Endothelial cell of umbilical vein (primary cell): ENCODE measurements around the gene CASKIN1. TPM values are rescaled to one million over a fixed set of nuclear protein-coding genes. Genes with fewer than 3 reads are reported as not detected.

Experiments
- BruUV-seq: library from RNA; stranded (reverse); fragments of 400-500 nt; replicated peaks from 2 replicates; lab custom pipeline; 2021; lab: Mats Ljungman, UMichigan
- CTCF ChIA-PET: fragments of 300-600, 350-600 bp; sonication (Branson Sonifier 250); formaldehyde crosslinking; loops from one replicate; lab custom pipeline; 2021; ENCODE audit warnings: antibody characterized with exemption, inconsistent platforms; lab: Charles Lee
- POLR2A ChIA-PET: fragments of 300-600, 350-600 bp; sonication (Branson Sonifier 250); formaldehyde crosslinking; loops from one replicate; lab custom pipeline; 2021; ENCODE audit warnings: antibody characterized with exemption, inconsistent platforms; lab: Charles Lee
- DNase-seq: peaks from one replicate; pipeline ENCODE4 v3.0.0-alpha.2; 2011; ENCODE audit warnings: low read depth, low spot score
- FAIRE-seq: peaks from 2 replicates; lab custom pipeline; 2011; peaks lifted over from hg19 to GRCh38; lab: Jason Lieb, UNC
- H2AFZ ChIP-seq: 2 replicates; pipeline ENCODE4 v1.6.0; 2012; ENCODE audit warnings: low read depth, low read length, control low read depth, inconsistent platforms
- H3K27ac ChIP-seq: 2 replicates; pipeline ENCODE4 v1.5.1; 2011; ENCODE audit warnings: low read depth, mild to moderate bottlenecking, control low read depth, low read length, moderate library complexity; ENCODE audit not compliant: insufficient read depth
- H3K27me3 ChIP-seq, 2 experiments: 2 replicates each; pipeline versions ENCODE4 v1.6.0 to v1.6.1; 2011; ENCODE audit warnings: low read length in 2 of 2, mixed read lengths in 1 of 2; ENCODE audit not compliant: control insufficient read depth in 2 of 2, insufficient read depth in 2 of 2
- H3K36me3 ChIP-seq, 2 experiments: 2 replicates in 1 of 2; 3 replicates in 1 of 2; pipeline ENCODE4 v1.5.1; 2011; ENCODE audit warnings: low read length in 2 of 2, mild to moderate bottlenecking in 1 of 2, moderate library complexity in 1 of 2; ENCODE audit not compliant: control insufficient read depth in 2 of 2, insufficient read depth in 2 of 2; ENCODE audit errors: extremely low read depth in 1 of 2
- H3K4me1 ChIP-seq: 3 replicates; pipeline ENCODE4 v1.5.1; 2011; ENCODE audit warnings: mild to moderate bottlenecking, low read length; ENCODE audit not compliant: control insufficient read depth, insufficient read depth; ENCODE audit errors: extremely low read depth
- H3K4me2 ChIP-seq: 2 replicates; pipeline ENCODE4 v1.6.1; 2011; ENCODE audit warnings: low read length, control low read depth, mixed read lengths; ENCODE audit not compliant: insufficient read depth
- H3K4me3 ChIP-seq, 3 experiments: fragments of 200-600 bp in 1 of 3; sonication (generic), shearing (Covaris generic) in 1 of 3; replicated peaks in 1 of 3; 2 replicates each; pipeline ENCODE4 v1.5.1; 2011 to 2016; ENCODE audit warnings: control low read depth in 3 of 3, low read length in 3 of 3, mild to moderate bottlenecking in 2 of 3, inconsistent platforms in 1 of 3, low read depth in 1 of 3, moderate library complexity in 1 of 3; ENCODE audit not compliant: insufficient read depth in 1 of 3
- H3K79me2 ChIP-seq: 2 replicates; pipeline ENCODE4 v1.6.0; 2012; ENCODE audit warnings: low read length, inconsistent platforms; ENCODE audit not compliant: control insufficient read depth, insufficient read depth
- H3K9ac ChIP-seq: replicated peaks from 2 replicates; pipeline ENCODE3; 2011; ENCODE audit warnings: low read length, control low read depth; ENCODE audit not compliant: insufficient read depth; ENCODE audit errors: extremely low read depth
- H3K9me1 ChIP-seq: replicated peaks from 3 replicates; pipeline ENCODE4 v1.6.0; 2011; ENCODE audit warnings: mild to moderate bottlenecking, low read length; ENCODE audit not compliant: control insufficient read depth, insufficient read depth; ENCODE audit errors: extremely low read depth
- H3K9me3 ChIP-seq: replicated peaks from 2 replicates; pipeline ENCODE4 v1.5.1; 2012; ENCODE audit warnings: low read length, inconsistent platforms; ENCODE audit not compliant: control insufficient read depth, insufficient read depth
- H4K20me1 ChIP-seq: replicated peaks from 2 replicates; pipeline ENCODE3; 2011; ENCODE audit warnings: mild to moderate bottlenecking, low read length; ENCODE audit not compliant: control insufficient read depth, insufficient read depth; ENCODE audit errors: extremely low read depth
- CTCF ChIP-seq, 2 donors: IDR thresholded peaks; 1 replicate in 1 of 2; 2 replicates in 1 of 2; pipeline ENCODE4 v1.5.1; 2011; ENCODE audit warnings: low read length in 2 of 2, mild to moderate bottlenecking in 2 of 2, moderate library complexity in 2 of 2, control low read depth in 1 of 2, inconsistent platforms in 1 of 2, low read depth in 1 of 2; ENCODE audit not compliant: insufficient read depth in 1 of 2; ENCODE audit errors: extremely low read depth in 1 of 2
- EZH2 ChIP-seq: IDR thresholded peaks from 2 replicates; pipeline ENCODE4 v1.6.1; 2012; ENCODE audit warnings: borderline replicate concordance, low read depth, mild to moderate bottlenecking, moderate library complexity, low read length, inconsistent platforms; ENCODE audit not compliant: severe bottlenecking
- FOS ChIP-seq: IDR thresholded peaks from 2 replicates; pipeline ENCODE4 v1.6.1; 2011; ENCODE audit warnings: mild to moderate bottlenecking, low read length, moderate library complexity, borderline replicate concordance; ENCODE audit not compliant: insufficient read depth
- GATA2 ChIP-seq: IDR thresholded peaks from 2 replicates; pipeline ENCODE4 v1.7.0; 2011; ENCODE audit warnings: low read depth, mild to moderate bottlenecking, moderate library complexity, mixed read lengths, low read length; ENCODE audit not compliant: insufficient read length, insufficient read depth
- JUN ChIP-seq: IDR thresholded peaks from 2 replicates; pipeline ENCODE4 v1.6.1; 2011; ENCODE audit warnings: borderline replicate concordance, low read depth; ENCODE audit not compliant: insufficient read length, insufficient read depth
- MAX ChIP-seq: IDR thresholded peaks from 2 replicates; pipeline ENCODE4 v1.6.1; 2011; ENCODE audit not compliant: insufficient read depth, insufficient read length
- MYC ChIP-seq: IDR thresholded peaks from one replicate; pipeline ENCODE4 v1.6.1; 2011; ENCODE audit warnings: mild to moderate bottlenecking, low read depth, low read length
- POLR2AphosphoS5 ChIP-seq: IDR thresholded peaks from 2 replicates; pipeline ENCODE4 v1.6.1; 2012; ENCODE audit warnings: low read depth, mild to moderate bottlenecking, control low read depth, low read length, moderate library complexity; ENCODE audit not compliant: insufficient read depth
- dilution Hi-C: fragments of 300-500 bp; cut with MboI; formaldehyde crosslinking; loops from one replicate; pipeline ENCODE4 v1.15.0; 2019; ENCODE audit warnings: low sequenced_read_pairs; ENCODE audit not compliant: extremely low pct_ligation_motif_present
- intact Hi-C: fragments of 100-400 bp; cut with micrococcal nuclease; formaldehyde crosslinking; loops from one replicate; pipeline ENCODE4 v1.10.0; 2022
- polyA plus RNA-seq, 4 experiments: library from polyadenylated mRNA; depleted of rRNA in 3 of 4; stranded (reverse) in 3 of 4; unstranded in 1 of 4; fragments of >200 nt; gene quantifications; 2 replicates each; pipeline versions ENCODE4 v1.2.1 to v1.2.3, GENCODE V29; 2011 to 2012; ENCODE audit warnings: missing spikeins in 1 of 4
- total RNA-seq: library from RNA; stranded (reverse); gene quantifications from 2 replicates; pipeline ENCODE4 v1.2.3, GENCODE V29; 2021

Gene CASKIN1
- total and polyA plus RNA-seq, 2 donors (not counting 3 experiments of a cell fraction or from before 2014, with no cell fraction given) = 0.11 to 0.58 TPM

- dilution Hi-C loops (no loop called here), intact Hi-C loops (no loop called here)
- Histone ChIP-seq H3K27me3 (no peaks in the 10 kb centered on the region), H3K9me1 (no peaks in the 10 kb centered on the region), H4K20me1 (no peaks in the 10 kb centered on the region), H3K79me2 (peaks cover 16% of the 10 kb centered on the region), H3K4me2 (no peak overlapping the region), H3K27ac (no peak overlapping the region), H2AFZ (no peak overlapping the region), H3K9ac (no peak overlapping the region), H3K4me3 (no peak overlapping the region), H3K36me3 (peaks cover 18 to 41% of the 10 kb centered on the region in 2 experiments), H3K4me1 (peaks cover 2% of the 10 kb centered on the region), H3K9me3 (no peaks in the 10 kb centered on the region)
- TF ChIP-seq MYC (no peak), JUN (no peak), FOS (no peak), POLR2AphosphoS5 (no peak), GATA2 (no peak), MAX (no peak), CTCF (IDR thresholded peaks at IDR 0.05; ENCODE audit: extremely low read depth in 1 of 2, insufficient read depth in 1 of 2, low read depth in 1 of 2, low read length in 2 of 2) (no peak), EZH2 (no peak)
- no peak for FAIRE-seq
- ChIA-PET POLR2A (interaction anchor here (1.1 kb wide), 1 partner anchor 22 kb away, joined by 3 read pairs; the partner anchor contains the start of gene TRAF7), CTCF (no interaction called here)
- no peak for DNase-seq
- no TSS peak for BruUV-seq
Measured at GRCh38 chr16:2177101-2177500, 19.3 kb downstream of the CASKIN1 start.
